Activated naive CD8-positive, alpha-beta T cell treated with anti-CD3 and anti-CD28 coated beads, Interleukin-2, amount 50 U/mL, for 16 hours (primary cell): ENCODE data around the gene SORCS1.

ENCODE experiments used
- DNase-seq: peaks from one replicate; pipeline ENCODE4 v3.0.0-alpha.2; 2020; ENCODE audit warnings: low read depth, low spot score

Gene SORCS1

DNA sequence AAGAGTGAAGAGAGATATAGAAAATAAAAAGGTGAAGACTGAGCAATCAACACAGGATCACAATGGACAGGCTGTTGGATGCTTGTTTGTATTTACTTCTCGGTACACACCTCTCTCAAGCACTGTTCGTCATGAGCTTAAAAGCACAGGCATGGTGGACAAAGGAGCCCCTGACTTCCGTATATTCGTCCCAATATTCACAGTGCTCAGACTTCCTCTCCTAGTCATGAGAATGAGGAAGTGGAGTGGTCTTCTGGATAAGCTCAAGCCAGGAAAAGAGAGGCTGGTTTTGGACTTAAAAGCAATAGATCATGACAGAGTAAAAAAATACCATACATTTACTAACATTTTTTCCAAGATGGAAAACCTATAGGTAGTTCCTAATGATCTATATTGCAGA lies 172.5 kb downstream of the SORCS1 start:
- no peak for DNase-seq

DNA sequence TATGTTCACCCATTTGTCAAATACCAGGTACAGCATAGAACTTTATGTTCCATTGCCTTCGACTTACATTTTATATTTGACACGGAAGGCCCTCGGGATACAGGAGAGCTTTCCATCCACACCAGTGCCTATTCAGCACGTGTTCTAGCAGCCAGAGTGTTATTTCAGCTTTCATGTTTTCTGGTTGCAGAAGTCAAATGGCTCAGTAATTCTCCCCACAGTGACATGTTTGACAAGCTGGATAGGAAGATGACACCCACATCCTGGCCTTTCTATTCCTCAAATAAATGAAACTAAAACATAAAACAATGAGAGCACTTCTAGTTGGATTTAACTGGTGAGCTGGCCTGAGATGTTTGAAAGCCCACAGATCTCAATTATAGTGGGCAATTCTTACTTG lies 173.4 kb downstream of the SORCS1 start:
- DNase-seq, result no peak

DNA sequence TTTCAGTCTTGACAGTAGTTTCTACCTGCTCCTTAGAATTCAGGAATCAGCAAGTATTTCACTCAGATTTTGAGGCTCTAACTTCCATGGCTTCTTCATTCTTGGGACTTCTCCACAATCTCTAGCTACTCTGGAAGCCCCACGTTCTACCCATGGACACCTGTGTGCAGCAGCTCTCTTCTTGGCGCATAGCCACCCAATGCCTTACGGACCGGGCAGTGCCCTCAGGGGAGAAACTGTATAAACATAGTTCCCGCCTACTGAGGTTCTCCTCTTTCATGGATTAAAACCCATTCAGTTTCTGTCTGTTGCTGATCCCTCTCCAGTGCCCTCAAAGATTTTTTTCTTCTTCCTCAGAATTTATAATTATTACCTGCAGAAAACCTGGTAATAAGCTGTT lies 177.1 kb downstream of the SORCS1 start:
- DNase-seq, result no peak

DNA sequence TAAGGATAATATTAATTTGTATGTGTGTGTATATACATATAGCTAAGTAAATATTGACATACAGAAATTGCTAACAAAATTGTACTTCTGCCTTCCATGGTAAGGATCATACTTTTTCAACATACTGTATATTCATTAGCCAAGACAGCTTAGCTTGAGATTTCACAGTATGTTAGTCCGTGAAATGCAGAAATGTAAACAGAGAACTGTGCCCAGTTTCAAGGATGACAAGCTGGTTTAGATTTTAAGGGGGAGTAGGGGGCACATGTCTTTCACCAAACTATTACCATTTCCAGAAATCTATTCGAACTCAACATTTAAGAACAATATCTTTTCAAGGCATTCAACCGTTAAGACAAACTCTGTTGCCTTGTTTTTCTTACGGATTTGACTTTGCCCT lies 182.2 kb downstream of the SORCS1 start:
- no peak for DNase-seq

DNA sequence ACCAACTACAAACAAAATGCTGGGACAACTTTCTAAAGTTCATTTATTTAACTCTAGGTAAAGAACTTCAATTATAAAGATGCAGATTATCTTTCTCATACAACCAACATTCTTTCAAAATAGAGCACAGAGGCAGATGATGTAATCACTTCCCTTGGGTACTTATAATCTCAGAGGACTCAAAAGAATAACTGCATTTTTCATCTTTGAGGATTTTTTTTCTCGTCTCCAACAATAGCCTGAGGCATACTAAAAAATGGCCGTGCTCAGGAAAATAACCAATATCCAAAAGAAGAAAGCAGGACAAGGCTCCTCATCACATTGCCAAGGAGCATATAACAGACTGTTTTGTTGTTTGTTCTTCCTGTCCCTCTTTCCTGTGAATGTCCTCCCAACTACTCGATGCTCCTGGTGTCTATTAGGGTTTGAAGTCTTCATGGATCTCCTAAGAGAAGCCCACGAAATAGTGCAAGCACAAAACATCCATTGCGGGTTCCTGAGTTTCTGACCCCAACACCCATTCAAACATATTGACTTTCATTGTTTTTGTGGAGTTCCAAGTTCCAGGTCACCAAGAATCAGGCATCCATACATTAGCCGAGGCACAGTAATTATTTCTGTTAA lies 182.9 kb downstream of the SORCS1 start:
- no peak for DNase-seq

DNA sequence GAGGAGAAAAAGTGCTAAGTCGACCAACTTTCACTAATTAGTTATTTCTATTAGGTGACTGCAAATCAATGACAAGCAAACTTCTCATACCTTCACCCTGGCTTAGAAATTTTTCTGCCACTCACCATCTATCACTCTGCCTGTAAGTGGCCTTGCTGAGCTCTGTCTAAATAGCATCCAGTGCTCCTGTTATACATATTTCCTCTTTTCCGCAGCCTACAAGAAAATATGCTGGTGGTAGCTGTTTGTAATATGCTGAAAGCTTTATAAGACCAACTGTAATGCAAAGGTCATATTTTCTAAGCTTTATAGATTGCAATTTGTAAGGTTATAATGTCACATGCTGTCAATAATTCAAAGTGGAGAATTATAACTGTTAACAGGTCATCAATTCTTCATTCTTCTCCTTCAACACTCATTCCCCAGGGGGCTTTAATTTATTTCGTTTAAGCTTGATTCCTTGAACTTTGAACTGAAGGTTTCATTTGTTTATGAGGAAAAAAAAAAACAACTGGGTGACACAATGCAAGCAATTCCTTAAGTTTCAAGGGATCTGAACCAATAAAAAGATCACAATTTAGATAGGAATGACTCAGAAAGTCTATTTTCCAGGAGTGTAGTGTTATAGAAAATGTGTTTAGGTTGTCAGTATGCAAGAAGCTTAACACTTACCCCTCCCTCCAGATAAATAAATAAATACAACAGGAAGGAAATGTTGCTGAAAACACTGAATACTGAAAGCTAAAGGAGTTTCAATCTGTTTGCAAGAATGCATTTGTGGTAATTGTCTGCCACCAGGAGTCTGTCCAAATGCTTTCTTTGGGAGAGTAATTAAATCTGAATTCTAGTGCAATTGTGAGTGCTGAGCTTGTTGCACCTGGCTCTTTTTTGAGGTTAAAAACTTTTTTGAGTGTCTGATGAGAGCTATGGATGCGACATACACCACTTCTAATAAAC lies 183.7 kb downstream of the SORCS1 start:
- no peak for DNase-seq

DNA sequence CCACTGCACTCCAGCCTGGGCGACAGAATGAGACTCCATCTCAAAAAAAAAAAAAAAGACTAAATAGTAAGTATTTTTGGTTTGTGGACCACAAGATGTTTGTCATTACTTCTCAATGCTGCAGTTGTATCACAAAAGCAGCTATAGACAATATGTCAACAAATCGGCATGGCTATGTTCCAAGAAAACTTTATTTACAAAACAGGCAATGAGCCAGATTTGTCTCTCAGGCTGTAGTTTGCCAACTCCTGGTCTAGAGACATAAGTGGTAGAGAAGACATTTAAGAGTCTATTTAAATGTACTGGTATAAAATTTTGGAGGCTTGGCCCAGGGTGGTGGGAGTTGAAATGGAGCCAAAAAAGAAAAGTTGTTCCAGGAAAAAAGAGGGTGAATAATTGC lies 185.8 kb downstream of the SORCS1 start:
- DNase-seq, result no peak

DNA sequence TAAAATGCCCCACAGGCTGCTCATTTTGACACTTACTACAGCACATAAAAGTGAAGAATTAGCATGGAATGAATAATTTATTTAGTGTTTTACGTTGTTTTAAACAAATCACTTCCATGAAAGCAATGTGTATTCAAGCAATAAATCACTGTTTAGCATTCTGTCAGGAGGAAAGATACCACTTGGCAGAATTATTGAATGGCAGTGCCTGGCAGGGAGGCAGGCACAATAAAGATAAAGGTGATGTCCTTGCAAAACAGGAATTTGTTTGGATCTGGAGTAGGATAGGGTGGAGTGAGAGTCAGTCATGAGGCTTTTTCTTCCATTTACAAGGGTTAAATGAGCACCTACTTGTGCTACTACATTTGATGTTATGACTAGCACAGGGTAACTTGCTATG lies 190.8 kb downstream of the SORCS1 start:
- no peak for DNase-seq

DNA sequence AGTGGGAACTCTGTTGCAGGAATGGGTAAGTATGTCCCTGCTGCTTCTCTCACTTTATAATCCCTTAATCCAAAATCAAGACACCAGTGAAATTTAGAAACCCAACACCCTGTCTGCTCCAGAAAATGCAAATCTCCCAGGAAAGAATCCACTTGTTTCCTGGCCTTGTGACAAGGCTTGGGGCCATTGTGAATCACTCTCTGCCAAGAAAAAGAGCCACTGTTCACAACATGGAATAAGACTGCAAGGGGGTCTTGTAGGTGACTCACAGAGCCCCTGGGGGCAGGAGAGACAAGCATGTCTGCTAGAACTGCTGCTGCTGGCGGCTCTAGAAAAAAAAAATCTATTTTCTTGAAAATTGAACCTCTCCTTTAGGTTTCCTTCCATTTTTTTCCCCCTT lies 191.2 kb downstream of the SORCS1 start:
- no peak for DNase-seq

DNA sequence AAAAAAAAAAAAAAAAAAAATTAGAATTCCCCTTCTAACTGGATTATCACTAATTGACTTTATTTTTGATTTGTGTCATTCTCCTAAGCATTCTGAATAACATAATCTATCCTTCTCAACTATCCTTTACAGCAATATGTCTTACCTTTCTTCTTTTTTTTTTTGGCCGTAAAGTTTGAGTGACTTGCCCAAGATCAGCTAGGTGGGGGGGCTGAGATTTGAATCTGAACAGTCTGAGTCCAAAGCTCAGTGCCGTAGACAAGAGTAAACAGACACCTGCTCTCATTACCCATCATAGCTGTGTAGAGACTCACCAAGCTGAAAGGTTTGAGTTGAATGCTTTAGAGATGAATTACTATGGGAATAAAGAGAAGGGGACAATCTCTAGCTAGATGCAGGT lies 192.1 kb downstream of the SORCS1 start:
- no peak for DNase-seq

DNA sequence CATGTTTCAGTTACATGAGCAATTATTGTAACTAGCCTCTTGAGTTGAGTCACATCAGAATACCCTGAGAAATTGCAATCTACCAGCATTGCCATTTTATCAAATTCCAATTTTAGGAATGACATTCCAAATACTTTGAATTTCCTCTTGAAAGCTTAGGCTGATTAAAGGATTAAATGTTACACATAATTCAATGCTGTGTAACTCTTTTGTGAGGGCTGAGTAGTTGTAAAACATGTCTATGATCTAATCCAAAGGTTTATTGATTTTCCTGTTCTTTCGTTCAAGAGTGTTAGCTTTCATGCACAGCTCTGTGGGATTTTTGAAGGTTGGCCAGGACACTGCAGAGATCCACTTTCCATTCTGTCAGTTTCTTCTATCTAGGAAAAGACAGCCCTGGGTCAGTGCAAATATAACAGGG lies 193.1 kb downstream of the SORCS1 start:
- DNase-seq, result no peak

DNA sequence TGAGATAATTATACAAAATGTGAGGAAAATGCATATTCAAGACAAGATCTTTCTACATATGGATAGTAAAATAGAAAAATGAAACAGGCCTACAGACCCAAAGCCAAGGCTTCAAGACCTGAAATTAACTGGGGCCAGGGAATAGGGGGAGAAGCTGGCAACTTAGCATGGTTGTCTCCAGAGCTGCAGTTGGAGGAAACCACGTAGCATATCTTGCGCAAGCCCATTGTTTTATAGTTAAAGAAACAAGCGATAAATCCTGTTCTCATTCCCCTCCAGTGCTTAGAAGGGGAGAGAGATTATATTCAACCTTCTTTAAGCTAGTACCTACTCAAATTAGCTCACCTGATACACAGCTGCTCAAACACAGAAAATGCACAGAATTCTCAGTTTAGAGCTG lies 197.1 kb downstream of the SORCS1 start:
- no peak for DNase-seq

DNA sequence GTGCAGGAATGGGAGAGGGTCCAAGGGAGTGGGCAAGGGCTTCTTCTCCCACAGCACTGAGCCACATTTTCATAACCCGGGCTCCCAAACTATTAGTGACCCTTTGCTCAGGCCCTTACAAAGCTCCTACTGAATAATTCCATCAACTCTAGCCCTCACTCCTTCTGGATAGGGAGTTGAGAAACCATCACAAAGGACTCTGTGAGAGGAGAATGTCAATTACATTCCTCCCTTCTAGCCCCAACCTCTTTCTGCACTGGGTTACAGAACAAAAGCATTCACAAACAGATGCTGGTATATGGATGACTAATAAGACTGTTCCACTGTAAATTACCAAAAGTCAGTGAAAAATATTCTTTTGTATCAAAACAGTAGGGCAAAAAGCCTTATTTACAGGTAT lies 203.7 kb downstream of the SORCS1 start:
- no peak for DNase-seq

DNA sequence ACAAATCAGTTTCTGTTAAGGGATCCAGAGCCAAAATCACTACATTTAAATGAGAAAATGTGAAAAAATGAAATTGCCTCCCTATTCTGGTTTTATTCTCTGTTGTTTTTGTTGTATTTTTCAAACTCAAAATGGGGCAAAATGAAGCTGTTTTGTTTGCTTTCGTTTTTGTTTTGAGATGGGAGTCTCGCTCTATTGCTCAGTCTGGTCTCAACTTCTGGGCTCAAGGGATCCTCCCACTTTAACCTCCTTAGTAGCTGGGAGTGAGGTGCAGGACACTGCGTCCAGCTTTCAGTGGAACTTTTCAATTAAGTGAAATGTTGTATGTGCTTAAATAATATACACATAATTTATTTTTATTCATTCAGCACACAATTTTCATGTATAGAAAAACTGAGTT lies 205.0 kb downstream of the SORCS1 start:
- no peak for DNase-seq

DNA sequence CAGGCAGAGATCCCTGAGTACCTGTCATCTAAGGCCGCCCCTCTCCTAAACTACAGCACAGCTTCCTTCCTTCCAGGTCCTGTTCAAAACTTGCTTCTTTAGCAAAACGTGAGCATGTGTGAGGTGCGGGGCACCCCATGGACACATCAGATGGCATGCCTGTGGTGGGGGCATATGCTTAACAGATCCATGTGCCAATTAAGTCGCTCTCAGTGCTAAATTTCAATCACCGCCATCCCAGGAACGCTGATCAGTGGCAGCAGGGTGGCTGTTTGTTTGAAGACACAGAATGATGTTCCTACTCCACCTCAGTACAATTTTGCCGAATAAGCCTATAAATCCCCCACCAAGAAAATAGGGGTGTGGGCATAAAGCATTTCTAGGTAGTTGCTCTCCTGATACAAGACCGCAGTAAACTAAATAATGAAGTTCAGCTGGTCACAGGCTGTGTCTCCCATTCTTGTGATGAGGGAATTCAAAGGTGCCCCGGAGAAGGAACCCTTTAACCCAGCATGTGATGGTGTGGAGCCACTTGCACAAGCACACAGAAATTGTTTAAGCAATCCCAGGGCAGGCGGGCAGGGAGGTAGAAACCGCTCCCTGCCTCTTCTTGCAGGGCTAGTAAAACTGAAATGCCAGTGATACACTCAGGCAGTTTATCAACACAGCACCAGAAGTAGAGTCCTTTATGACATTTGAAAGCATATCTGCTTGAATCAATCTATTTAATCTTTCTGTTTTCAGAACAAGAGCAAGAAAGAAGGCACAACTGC lies 205.7 kb downstream of the SORCS1 start:
- DNase-seq, result no peak

DNA sequence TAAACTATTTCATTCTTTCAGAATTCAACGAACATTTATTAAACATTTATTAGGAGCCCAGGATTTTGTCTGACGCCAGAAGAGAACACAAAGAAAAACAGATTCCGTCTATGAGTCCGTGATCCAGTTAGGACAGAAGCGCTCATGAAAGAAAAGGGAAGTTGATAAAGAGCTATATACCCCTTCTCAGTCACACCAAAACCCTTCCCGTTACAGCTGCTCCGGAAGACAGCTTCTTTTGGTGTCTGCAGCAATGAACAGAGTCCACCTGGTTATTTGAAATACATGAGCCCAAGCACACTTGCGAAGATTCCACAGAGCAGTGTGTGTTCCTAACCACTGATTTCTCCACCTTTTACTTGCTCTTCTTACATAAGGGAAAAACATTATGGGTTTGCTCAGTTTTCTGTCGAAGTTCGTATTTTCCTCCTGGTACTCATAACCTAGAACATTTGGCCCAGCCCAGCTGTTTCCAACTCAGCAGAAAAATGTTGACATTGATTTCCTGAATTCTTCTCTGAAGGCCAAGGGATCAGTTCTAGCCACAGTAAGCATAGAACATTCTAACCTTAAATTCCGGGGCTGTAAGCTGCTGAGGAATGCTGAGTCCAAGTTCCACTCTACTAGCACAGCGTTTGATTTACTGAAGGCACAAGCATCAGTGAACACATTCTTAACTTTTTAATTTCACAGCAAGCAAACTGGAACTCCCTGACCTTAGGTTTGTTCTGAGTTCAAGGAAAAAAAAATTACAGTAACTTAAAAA lies 206.5 kb downstream of the SORCS1 start:
- no peak for DNase-seq

DNA sequence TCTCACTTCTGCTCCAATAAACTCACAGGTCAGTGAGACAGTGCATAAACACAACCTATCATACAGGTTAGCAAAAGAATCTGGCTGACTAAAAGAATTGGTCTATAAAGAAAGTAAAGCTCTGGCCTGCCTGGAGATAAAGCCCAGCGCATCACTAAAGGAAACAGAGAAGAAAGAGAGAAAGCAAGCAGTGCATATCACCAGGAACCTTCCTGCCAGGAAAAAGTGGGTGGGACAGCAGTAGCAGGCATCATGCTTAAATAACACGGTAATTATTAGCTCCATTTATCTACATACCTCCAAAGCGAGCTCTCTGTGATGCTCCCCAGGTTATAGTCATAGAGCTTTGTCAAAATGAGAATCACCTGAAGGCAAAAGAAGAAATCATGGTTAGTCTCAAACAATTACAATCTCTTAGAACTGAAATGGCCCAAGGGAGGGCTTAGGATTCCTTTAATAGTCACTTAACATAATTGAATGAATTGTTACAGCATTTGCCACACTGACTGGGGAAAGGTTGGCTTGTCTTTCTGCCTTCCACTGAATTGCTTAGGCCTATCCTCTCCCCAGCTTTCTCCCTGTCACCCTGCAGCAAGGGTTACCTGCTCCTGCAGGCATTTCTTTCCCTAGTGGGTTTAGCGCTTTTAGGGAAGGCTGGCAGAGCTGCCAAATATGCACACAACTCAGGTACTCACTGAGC lies 208.1 kb downstream of the SORCS1 start:
- no peak for DNase-seq

DNA sequence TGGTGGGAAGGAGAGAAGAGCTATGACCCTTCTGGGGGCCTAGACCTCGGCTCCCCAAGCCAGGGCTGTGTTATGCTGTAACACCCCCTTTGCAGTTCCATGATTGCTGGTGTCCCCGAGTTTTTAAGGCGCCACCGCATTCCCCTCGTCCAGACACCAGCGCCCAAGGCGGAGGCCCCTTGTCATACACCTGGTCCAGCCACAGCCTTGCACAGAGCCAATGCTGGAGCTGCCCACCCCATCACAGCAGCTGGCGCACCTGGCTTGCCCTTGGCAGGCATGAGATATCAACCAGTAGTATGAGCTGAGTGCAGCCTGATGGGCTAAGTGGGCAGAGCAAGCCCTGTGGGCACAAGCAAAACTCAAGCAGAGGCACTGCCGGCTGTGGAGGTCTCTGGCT lies 209.4 kb downstream of the SORCS1 start:
- DNase-seq, result no peak

DNA sequence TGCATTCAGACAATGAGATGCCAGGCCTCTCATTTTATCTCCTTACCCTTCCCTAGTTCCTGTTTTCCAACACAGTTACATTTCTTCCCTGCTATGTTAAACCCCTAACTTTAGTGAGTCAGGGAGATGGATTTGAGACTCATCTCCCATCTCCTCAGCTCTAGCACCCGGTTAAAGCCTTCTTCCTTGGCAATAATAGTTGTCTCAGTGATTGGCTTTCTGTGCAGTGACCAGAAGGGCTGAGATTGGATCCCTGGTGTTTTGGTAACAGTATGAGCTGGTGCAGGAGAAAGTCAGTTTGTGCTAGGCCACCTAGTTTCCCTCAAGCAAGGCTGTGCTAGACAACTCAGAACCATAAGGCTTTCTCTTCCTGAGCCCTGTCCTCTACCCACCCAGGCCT lies 212.5 kb downstream of the SORCS1 start:
- DNase-seq, result no peak

DNA sequence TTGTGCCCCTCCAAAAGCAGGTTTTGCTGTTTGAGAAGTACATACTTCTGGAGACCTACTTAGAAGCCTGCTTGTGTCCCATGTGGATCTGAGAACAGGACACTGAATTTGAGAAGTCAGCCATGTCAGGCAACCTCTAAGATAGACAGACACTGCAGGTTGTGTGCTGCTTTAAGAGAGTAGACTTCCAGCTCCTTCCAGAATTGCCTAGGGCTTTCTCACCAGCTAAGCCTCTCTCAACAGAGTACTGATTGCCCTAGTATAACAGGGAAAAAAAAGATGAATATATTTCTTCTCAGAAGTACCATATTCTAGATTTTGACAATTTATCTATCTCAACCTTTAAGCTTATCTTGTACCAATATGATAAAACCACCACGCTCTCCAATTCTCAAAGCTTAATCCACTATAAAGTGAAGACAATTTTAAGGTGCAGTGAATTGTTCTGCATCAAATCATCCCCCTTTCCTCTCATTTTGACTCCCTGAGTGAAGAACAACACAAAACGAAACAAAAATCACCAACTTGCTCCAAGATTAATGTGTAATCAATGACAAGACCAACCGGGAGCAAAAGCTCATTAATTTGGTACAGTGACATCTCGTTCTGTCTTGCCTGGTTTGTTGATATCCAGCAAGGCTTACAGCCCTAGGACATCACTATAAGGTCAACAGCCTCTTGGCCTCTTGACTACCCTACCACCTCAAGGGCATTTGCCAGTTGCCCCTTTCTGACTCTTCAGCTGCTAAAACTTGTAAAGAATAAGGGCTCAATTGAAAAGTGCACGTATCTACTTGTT lies 214.6 kb downstream of the SORCS1 start:
- DNase-seq, result no peak
